T1000 (cell line): ENCODE data around the gene SNAP23.
A peak's percentile ranks its signal among the peaks of the same experiment; 100 is the strongest.

Experiments used
- DNase-seq: peaks from one replicate; lab custom pipeline; 2025; ENCODE audit warnings: mixed read lengths; lab: John Stamatoyannopoulos, UW

The SNAP23 gene

GRCh38 chr15:42575188-42576039 lies 80.0 kb downstream of the SNAP23 start, which contains the start of gene STARD9:
Gene STARD9, plus strand, starts transcription at chr15:42575606. Its CDS starts 110 bp downstream, at chr15:42575716.
- DNase-seq = peak; percentile 98

- DNase-seq = no peak
Measured at GRCh38 chr15:42576040-42576594, 80.7 kb downstream of the SNAP23 start.

- DNase-seq = no peak
Measured at GRCh38 chr15:42576776-42577175, 81.3 kb downstream of the SNAP23 start.

GRCh38 chr15:42577514-42578031 lies 82.1 kb downstream of the SNAP23 start:
- DNase-seq = no peak

- DNase-seq = no peak
Measured at GRCh38 chr15:42578984-42579537, 83.6 kb downstream of the SNAP23 start.

GRCh38 chr15:42581272-42581730 lies 85.9 kb downstream of the SNAP23 start:
- DNase-seq = peak; percentile 35
